Spleen (tissue), 7 donors: ENCODE results near the gene KLF3.

Experiments used
- POLR2A ChIP-seq, 3 donors: fragments of 450-650 bp; IDR thresholded peaks; one replicate each; pipeline ENCODE4 v1.5.1; 2017; ENCODE audit warnings: antibody characterized with exemption in 3 of 3, mild to moderate bottlenecking in 1 of 3
- TF ChIP-seq, protein P1 (sequence below), 11 experiments: fragments of 200-600 bp in 7 of 11; fragments of 450-650 bp in 4 of 11; sonication (generic) in 4 of 11; IDR thresholded peaks in 8 of 11; conservative IDR thresholded peaks in 3 of 11; 1 replicate in 7 of 11; 2 replicates in 4 of 11; pipeline versions ENCODE4 v1.4.0 to v1.8.0; 2016 to 2021; ENCODE audit warnings: antibody characterized with exemption in 11 of 11, inconsistent platforms in 4 of 11, mild to moderate bottlenecking in 1 of 11
- donor health status: DM: no; HTN: no; CAD: no; lungs with moderate emphysema.
- donor health status: DM: no; HTN: no; CAD: no.
- donor health status: DM: no; HTN: no; CAD: no.

DNA sequence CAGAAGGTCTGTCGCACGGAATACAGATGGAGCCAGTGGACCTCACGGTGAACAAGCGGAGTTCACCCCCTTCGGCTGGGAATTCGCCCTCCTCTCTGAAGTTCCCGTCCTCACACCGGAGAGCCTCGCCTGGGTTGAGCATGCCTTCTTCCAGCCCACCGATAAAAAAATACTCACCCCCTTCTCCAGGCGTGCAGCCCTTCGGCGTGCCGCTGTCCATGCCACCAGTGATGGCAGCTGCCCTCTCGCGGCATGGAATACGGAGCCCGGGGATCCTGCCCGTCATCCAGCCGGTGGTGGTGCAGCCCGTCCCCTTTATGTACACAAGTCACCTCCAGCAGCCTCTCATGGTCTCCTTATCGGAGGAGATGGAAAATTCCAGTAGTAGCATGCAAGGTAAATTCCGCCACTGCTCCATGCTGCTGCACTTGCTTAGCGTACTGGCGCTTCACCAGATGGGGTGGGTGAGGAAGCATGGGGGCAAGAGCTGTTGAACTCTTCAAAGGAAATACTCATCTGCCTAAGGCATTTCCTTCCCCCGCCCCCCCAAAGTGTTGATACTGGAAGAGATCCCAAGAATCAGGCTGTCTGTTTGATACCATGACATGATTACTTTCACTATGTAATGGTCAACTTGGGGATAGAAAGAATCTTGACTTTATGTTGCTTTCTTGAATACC, 24.8 kb downstream of the KLF3 start:
- TF ChIP-seq, protein P1, sequence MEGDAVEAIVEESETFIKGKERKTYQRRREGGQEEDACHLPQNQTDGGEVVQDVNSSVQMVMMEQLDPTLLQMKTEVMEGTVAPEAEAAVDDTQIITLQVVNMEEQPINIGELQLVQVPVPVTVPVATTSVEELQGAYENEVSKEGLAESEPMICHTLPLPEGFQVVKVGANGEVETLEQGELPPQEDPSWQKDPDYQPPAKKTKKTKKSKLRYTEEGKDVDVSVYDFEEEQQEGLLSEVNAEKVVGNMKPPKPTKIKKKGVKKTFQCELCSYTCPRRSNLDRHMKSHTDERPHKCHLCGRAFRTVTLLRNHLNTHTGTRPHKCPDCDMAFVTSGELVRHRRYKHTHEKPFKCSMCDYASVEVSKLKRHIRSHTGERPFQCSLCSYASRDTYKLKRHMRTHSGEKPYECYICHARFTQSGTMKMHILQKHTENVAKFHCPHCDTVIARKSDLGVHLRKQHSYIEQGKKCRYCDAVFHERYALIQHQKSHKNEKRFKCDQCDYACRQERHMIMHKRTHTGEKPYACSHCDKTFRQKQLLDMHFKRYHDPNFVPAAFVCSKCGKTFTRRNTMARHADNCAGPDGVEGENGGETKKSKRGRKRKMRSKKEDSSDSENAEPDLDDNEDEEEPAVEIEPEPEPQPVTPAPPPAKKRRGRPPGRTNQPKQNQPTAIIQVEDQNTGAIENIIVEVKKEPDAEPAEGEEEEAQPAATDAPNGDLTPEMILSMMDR (IDR thresholded peaks at IDR 0.05 in 8 of 11, conservative IDR thresholded peaks at IDR 0.05 in 3 of 11): no peak
- no peak for TF ChIP-seq POLR2A (IDR thresholded peaks at IDR 0.05)
